Head of caudate nucleus (tissue), 42 donors: ENCODE measurements around the gene ZSWIM3.
"Not testable (repeated sequence)": the region's sequence is repeated elsewhere in the genome, so short reads cannot be mapped to it uniquely, and the experiment has no call there.

Experiments
- DNase-seq, 42 donors: peaks; one replicate each; pipeline versions ENCODE4 v3.0.0 to v3.0.0-alpha.2; 2020 to 2021; ENCODE audit warnings: mixed read lengths in 7 of 42
- intact Hi-C: fragments of 100-400 bp; cut with DNase I; formaldehyde crosslinking; loops from one replicate; pipeline ENCODE4 v1.15.0; 2022

ZSWIM3 gene

DNA sequence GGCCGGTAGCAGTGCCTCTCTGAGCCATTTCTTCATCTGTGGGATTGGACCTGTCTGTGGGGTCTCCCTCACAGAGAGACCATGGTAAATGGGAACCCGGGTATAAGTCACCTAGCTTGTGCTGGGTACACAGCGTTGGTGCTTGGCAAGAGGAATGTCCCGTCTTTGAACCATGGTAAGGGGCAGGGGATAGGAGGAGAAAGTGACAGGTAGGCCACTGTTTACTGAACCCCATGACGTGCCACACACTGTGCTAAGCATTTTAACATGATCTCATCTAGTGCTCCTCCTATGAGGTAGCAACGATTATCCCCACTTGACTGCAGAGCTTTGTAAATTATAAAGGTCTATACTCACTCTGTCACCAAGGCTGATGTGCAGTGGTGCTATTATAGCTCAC, 29.7 kb upstream of the ZSWIM3 start:
- DNase-seq = no peak
- intact Hi-C loops = no loop called here

DNA sequence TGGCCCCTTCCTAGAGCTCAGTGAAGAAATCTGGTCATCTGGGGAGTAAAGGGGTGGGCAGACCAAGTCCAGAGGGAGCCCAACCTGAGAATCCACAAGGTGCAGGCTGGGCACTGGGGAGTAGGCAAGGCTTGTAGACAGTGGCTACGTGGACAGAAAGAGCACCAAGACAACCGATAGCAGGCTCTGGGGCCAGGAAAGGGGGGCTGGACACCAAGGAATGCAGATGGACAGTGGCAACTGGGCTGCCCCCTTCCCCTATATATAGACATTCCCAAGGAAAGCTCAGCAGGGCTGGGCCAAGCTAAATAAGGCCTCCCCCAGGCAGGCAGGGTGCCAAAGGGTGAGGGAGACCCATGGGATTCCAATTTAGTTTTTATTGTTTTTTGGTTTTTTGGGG, 28.8 kb upstream of the ZSWIM3 start:
- intact Hi-C loops = no loop called here

DNA sequence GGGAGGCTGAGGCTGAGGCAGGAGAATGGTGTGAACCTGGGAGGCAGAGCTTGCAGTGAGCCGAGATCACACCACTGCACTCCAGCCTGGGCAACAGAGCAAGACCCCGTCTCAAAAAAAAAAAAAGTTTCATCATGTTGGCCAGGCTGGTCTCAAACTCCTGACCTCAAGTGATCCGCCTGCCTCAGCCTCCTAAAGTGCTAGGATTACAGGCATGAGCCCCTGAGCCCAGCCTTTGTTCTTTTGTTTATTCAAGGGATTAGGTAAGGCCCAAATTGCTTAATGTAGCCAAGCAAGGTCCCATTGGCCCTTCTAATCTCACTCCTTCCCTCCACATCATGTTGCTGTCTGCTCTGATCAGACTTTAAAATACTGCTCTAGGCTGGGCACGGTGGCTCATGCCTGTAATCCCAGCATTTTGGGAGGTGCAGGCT, 27.7 kb upstream of the ZSWIM3 start:
- DNase-seq, intact Hi-C loops: not testable (repeated sequence)

More for the DNA sequence above, 28.8 kb upstream of the ZSWIM3 start:
- DNase-seq = no peak

DNA sequence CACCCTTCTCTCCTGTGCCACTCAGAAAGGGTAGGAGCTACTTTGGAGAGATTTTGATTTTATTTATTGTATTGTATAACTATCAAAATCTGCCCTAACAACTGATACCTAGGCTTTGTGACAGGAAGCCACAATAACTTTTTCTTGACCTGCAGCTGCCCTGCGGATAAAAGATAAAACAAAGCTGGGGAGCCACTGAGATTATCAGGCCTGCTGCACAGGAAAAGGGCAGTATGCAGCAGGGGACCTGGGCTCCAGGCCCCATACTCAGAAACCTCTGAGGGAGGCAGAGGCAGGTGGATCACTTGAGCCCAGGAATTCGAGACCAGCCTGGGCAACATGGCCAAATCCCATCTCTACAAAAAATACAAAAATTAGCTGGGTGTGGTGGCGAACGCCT, 24.8 kb upstream of the ZSWIM3 start:
- intact Hi-C loops = no loop called here
- DNase-seq = no peak

DNA sequence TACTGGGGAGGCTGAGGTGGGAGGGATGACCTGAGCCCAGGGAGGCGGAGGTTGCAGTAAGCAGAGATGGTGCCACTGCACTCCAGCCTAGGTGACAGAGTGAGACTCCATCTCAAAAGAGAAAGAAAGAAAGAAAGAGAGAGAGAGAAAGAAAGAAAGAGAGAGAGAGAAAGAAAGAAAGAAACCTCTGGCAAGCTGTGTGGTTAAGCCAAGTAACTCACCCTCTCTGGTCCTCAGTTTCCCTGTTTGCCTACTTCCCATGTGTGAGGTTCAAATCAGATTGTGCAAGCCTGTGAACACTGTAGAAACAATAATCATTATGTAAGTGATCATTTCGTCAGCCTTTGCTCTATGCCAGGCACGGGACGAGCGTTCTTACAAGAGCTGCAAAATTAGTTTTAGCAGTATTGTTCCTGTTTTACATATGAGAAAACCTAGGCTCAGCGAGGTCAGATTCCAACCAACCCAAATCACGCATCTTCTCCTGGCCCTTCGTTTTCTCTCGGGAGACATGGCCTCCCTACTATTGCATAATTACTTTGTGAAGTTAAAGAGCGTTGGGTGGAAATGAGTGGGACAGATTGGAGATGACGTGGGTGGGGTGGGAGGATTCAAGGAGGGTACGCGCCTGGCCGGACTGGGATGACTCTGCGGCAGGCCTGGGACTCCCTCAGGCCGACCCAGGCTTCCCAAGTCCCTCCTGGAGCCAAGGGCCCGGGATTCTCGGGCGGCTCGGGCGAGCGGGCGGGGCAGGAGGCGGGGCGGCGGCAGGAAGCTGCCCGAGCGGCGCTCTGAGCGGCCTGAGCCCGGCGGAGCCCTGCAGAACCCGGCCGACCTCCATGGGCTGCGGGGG, 24.2 kb upstream of the ZSWIM3 start, which contains the start of gene SNX21:
TSS of gene SNX21 (plus strand) at position 770 of the 853 bp plus-strand sequence. CDS start 121 bp downstream, outside the sequence.
- peak; percentile 23 to 87 (median 73) for DNase-seq
- intact Hi-C loops = no loop called here

DNA sequence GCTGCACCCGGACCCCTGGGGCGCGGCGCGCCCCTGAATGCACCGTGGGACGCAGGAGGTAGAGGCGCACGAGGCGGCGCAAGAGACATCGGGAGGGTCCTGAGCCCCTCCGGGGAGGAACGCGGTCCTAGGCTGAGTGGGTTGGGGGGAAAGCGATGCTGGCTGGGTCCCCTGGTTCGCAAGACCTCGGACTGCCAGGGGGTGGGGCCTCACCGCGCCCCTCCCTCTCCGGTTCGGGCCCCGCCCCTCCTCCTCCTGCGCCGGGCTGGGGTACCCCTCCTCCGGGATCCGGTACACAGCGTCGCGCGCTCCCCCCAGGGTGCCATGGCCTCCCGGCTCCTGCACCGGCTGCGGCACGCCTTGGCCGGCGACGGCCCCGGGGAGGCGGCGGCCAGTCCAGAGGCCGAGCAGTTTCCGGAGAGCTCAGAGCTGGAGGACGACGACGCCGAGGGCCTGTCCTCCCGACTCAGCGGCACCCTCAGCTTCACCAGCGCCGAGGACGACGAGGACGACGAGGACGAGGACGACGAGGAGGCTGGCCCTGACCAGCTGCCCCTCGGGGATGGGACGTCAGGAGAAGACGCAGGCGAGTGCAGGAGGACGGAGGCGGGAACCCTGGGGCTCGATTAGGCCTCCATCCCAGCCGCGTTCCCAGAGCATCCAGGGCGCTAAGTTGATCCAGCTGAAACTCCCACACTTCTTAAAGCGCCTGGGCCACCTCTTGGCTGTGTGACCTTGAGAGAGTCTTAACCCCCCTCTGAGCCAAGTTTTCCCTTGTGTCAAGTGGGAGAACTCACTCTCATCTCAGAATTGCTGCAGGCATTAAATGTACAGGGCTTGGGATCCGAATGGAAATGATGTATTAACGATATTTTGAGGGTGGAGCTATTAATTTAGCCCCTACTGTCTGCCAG, 23.3 kb upstream of the ZSWIM3 start:
- DNase-seq = peak; percentile 57 to 92 (median 82)
- intact Hi-C loops = no loop called here

DNA sequence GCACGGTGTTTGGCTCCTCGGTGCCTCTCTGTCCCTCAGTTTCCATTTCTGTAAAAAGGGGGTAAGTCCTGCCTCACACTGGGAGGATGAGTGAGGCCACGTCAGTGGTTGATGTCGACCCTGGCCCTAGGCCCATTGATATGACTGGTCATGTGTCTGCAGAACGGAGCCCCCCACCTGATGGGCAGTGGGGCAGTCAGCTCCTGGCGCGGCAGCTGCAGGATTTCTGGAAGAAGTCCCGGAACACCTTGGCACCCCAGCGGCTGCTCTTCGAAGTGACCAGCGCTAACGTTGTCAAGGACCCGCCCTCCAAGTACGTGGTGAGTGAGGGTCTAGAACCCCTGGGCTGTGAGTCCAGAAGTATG, 22.6 kb upstream of the ZSWIM3 start:
- no peak for DNase-seq
- intact Hi-C loops = no loop called here

DNA sequence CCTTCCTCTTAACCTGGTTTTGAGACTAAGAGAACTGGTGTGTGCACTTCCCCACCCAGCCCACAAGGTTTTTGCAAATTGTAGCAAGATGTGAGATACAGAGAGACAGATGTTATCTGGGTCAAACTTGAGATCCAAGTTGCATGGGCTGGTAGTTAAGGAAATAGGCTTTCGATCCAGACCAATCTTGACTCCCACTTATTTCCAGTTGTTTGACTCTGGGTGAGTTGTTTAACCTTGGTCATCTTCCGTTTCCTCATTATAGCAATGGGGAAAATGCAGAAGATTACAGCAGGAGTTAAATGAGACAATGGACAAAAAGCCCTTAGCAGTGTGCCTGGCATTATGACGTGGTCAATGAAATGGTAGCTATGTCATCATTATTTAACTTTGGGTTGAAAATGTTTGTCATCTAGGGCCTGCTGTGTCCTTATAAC, 22.1 kb upstream of the ZSWIM3 start:
- intact Hi-C loops = no loop called here
- DNase-seq = no peak

DNA sequence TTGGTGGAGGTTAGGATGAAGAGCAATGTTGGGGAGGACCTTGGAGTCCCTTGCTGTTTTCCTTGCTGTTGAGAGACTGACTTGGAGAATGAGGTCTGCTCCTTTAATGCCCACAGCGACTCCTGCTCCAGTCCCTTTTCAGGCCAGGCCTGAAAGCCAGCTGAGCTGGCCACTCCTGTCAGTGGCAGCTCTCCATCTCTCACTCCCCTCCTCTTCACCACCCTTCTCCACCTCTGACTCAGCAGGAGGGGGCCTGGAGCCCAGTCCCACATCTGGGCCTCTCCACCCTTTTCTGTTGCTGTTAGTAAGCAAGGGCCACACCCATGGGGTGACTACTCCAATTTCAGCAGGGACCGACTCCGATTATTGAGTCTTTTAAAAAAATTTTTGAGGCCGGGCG, 21.6 kb upstream of the ZSWIM3 start:
- intact Hi-C loops = no loop called here
- DNase-seq = peak in 3 of 42 donors; percentile 19 to 56 (median 33)

DNA sequence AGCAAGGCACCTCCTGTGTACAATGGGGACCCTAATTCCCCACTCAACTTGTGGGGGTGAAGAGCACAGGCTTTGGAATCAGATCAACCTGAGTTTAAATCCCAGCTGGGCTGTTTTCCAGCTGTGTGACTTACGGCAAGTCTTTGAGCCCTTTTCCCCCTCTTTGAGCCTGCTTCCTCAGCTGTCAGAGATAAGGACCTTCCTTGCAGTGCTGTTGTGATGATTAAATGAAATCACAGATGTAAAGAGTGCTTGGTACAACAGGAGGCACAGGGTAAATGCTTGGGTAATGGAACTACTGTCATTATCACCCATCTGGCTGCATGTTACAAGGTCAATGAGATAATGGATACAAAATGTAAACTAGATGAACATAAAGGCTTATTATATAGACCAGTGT, 20.6 kb upstream of the ZSWIM3 start:
- intact Hi-C loops = no loop called here
- DNase-seq = no peak

DNA sequence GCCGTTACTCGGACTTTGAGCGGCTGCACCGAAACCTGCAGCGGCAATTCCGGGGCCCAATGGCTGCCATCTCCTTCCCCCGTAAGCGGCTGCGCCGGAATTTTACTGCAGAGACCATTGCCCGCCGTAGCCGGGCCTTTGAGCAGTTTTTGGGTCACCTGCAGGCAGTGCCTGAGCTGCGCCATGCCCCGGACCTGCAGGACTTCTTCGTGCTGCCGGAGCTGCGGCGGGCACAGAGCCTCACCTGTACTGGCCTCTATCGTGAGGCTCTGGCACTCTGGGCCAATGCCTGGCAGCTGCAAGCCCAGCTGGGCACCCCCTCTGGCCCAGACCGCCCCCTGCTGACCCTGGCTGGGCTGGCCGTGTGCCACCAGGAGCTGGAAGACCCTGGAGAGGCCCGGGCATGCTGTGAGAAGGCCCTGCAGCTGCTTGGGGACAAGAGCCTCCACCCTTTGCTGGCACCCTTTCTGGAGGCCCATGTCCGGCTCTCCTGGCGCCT, 16.7 kb upstream of the ZSWIM3 start:
- intact Hi-C loops = no loop called here
- no peak for DNase-seq

DNA sequence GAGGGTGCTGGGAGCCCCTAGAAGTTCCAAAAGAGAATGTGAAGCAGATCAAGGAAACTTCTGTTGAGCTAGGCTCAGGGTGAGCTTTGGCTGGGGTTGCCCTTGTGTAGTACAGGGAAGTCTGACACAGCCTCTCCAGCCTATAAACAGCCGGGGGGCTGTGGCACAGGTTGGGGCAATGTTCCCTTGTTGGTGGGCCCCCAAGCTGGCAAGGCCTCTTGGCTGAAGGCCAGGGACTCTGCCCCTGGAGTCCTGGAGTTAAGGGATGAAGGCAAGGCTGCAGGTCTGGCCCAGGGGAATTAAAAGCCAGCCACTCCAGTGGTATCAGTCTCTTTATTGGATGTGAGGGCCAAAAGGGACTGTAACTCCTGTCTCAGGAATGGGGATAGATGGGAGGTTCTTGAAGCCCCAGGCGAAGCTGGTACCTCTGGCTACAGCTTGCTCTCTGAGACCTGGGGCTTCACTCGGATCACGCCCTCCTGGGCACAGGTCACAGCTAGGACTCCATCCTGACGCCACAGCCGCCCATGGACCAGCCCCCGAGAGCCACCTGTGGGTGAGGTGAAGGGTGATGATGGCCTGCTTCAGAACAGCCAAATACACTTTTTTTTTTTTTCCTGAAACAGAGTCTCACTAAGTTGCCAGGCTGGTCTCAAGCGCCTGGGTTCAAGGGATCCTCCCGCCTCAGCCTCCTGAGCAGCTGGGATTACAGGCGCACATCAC, 15.8 kb upstream of the ZSWIM3 start:
- intact Hi-C loops = no loop called here
- no peak for DNase-seq

DNA sequence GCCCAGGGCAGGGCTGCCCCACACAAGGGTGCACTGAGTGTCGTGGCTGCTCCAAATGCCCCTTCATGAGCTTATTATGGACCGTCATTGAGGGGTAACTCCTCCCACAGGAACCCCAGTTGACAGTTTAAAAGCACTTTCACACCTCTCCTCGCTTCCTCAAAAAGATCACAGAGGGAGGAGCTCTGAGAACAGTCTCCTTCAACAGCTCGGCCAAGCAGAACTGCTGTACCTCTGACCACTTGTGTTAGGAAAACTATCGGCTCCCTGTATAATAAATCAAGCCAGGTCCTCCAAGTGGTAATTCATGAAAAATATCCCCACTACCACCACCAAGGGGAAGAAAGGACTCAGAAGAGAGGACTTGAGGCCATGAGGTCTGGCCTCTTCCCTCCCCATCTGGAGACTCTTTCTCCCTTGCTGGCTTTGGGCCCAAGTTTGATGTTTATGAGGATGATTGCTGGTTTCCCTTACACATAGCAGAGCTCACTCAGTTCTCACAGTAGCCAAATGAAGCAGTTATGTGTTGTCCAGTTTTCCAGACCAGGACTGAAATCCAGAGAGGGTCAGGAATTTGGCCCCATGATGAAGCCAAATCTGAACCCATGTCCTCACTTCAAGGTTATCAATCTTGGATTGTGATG, 15.1 kb upstream of the ZSWIM3 start:
- no peak for DNase-seq
- intact Hi-C loops = no loop called here

DNA sequence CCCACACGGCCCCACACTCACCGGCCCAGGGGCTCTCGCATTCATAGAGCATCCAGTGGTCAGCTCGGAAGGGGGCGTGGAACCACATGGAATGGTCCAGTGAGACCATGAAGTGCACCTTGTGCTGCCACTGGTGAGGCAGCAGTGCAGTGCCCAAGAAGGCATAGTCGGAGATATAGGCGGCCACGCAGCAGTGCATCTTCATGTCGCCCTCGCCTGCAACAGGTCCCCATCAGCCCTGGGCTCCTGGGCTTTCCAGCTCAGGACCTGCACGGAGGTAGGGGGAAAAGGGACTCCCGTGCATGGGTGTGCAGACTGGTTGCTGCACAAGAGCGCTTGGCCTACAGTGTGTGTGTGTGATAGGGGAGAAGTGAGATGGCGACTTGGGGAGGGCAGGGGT, 13.9 kb upstream of the ZSWIM3 start:
- intact Hi-C loops = no loop called here
- DNase-seq = no peak

DNA sequence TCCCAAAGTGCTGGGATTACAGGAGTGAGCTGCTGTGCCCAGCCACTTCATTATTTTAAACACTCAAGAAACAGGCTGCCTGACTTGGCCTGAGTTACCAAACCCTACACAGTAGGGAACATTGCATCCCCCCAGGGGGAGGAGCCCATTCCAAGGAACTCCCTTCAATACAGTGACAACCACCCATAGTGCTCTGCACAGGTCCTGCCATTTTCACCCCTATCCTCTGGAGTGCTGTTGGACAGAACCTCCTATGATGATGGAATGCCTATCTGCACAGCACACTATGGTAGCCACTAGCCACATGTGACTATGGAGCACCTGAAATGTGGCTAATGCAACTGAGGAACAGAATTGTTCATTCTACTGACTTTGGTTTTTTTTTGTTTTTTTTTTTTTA, 12.0 kb upstream of the ZSWIM3 start:
- DNase-seq = no peak
- intact Hi-C loops = no loop called here

DNA sequence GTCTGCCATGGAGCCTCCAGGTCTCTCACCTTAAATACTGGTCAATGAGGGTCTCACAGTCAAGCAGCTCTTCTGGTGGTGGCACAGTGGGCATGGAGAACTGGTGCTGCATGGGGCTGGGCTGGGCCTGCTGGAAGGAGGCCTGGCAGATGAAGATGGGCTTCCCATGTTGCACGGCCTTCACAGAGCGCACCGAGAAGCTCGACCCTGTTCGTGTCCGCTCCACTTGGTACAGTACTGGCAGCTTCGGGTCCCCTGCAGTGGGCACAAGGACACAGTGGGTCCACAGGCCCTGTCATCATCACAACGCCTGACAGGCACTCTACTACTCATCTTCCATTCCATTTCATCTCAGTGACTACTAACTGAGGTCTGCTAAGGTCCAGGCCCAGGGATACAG, 9.0 kb upstream of the ZSWIM3 start:
- intact Hi-C loops = no loop called here
- DNase-seq = no peak

DNA sequence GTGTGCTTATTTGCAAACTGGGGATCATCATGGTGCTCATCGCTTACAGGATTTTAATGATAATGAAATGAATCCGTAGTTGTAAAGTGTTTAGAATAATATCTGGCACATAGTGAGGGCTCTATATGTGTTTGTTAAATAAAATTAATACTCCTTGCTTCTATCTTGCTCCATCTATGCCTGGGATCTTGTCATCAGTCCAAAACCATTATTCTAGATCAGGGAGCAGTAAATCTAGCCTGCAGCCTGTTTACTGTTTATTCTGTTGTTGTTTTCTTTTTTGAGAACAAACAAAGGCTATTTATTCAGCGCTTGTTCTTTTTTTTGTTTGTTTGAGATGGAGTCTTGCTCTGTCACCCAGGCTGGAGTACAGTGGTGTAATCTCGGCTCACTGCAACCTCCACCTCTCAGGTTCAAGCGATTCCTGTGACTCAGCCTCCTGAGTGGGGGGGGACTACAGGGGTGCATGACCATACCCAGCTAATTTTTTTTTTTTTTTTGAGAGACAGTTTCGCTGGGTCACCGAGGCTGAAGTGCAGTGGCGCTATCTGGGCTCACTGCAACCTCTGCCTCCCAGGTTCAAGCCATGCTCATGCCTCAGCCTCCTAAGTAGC, 8.3 kb upstream of the ZSWIM3 start:
- intact Hi-C loops = no loop called here
- DNase-seq = no peak

DNA sequence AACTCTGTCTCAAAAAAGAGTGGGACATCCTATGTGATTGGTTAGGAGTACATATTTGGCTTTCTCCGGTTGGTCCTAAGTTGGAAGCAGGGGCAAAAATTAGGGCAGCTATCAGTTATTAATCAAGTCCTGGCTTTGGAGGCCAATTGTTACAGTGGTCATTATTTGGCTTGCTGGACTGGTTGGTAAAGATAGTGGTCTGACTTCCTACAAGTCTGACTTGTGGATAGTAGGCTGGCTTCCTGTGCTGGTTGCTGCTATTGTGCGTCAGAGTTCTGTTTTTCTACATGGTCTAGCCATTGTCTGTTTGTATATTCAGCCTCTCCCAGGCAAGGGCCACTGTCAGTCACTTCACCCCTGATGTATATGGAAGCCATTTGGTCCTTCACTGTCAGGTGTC, 7.2 kb upstream of the ZSWIM3 start:
- intact Hi-C loops = no loop called here

More for the DNA sequence above, 7.2 kb upstream of the ZSWIM3 start:
- DNase-seq = no peak
